Suppressor macrophage treated with lipopolysaccharide for 1 hour (primary cell): ENCODE data around the gene LCN2.
"Not testable (repeated sequence)": the region's sequence is repeated elsewhere in the genome, so short reads cannot be mapped to it uniquely, and the experiment has no call there.

ENCODE experiments used
- DNase-seq, 3 donors: peaks; one replicate each; pipeline ENCODE4 v3.0.0-alpha.2; 2020 to 2022

LCN2 gene

DNA sequence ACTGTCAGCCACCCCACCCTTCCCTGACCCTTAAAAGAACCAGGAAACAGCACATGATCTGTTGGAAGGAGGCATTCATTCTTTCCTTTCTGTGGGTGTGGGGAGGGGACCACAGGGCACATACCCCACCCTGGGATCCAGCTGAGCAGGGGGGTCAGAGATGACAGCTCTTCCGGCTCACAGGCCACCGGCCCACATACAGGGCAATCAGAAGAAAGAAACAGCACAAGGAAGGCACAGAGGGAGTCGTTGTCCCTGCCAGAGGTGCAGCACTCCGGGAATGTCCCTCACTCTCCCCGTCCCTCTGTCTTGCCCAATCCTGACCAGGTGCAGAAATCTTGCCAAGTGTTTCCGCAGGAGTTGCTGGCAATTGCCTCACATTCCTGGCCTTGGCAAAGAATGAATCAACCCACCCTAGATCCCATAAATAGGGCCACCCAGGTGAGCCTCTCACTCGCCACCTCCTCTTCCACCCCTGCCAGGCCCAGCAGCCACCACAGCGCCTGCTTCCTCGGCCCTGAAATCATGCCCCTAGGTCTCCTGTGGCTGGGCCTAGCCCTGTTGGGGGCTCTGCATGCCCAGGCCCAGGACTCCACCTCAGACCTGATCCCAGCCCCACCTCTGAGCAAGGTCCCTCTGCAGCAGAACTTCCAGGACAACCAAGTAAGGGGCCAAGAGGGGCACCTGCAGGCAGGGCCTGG lies at the start of gene LCN2:
Gene LCN2 (plus strand): TSS at position 453 of the 701 bp plus-strand sequence. CDS start 73 bp downstream, at position 526.
- no peak for DNase-seq

DNA sequence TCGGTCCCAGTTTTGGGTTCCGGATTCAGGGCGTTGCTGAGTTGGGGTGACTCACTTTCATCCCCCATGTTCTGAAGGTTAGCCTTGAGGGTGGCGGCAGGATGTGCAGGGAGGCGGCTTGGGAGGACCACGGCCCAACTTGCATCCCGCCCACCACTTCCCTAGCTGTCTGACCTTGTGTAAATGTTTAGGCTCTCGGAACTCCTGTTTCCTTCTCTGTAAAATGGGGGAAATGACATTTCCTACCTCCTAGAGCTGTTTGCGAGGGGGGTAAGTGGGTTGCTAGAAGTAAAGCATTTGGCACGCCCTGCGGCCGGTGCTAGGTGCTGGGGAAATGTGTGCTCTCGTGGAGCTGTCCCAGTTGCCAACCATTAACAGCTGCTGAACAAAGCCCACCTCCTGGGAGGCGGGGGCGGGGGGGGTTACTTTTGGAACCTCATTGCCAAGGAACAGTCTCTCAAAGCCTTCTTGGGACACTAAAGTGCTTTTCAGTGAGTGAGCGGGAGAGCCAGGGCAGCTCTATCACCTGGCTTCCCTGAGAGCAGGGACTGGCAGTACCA lies 49.2 kb upstream of the LCN2 start:
- DNase-seq: peak; percentile 19 to 37 (median 27)

DNA sequence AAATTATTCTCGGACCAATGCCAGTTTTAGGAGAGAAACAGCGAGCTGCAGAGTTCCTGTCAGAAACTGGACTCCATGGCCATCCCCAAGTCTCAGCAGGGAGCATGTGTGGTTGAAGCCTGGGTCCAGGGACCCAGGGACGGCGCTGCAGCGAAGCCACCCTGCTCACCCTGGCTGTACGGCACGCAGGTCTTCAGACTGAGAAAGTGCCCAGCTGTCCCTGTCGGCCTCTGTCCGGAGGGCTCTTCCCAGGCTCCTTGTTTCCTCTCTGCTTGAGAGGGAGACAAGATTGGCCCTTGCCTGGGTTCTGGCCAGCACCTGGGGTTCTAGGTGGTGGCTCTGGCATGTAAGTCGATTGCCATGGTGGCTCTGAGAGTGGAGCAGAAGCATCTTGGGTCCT lies 48.7 kb upstream of the LCN2 start:
- DNase-seq: no peak

DNA sequence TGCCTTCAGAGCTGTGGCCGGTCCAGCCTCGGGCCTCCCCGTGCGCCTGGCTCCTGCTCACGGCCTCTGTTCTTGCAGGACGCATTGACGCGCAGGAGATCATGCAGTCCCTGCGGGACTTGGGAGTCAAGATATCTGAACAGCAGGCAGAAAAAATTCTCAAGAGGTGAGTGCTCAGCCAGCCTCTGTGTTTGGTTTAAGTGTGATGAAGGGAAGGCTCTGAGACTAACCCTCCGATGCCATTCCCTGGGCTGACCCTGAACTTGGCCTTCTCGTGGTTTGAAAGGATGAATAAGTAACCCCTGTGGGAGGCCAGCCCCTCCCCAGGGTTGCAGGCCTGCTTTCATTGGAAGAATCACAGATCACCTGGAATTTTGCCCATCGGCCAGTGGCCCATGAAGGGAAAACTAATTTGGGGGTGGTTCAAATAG lies 48.0 kb upstream of the LCN2 start:
- no peak for DNase-seq

DNA sequence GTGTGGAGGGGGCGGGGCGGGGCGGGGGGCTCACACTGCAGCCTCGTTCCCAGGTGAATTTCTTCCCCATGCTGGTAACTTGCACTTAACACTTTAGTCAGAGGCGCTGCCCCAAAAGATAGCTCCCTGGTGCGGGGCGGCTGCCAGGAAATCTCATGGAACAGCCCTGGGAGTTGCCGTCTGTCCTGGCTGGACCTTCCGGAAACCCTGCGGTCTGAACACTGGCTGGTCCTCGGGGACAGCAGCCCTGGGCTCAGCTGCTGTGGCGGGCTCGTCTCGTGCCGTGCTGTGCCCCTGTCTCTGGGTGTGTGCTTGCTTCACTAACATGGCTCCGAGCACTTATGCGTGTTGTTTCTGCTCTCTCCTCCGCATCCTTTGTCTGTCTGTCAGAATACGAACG lies 47.6 kb upstream of the LCN2 start:
- no peak for DNase-seq

DNA sequence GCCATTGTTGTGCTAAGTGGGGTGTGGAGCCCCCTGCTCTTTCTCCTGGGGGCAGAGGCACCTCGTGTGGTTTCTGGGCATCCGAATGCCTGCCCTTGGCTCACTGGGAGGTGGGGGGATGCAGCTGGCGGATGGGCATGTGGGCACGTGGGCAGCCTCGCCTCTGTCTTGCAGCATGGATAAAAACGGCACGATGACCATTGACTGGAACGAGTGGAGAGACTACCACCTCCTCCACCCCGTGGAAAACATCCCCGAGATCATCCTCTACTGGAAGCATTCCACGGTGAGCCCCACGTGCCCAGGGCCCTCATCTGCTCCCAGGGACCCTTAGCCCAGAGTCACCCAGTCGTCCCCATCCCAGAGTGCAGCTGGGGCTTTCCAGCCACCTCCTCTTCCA lies 47.1 kb upstream of the LCN2 start:
- DNase-seq: no peak

DNA sequence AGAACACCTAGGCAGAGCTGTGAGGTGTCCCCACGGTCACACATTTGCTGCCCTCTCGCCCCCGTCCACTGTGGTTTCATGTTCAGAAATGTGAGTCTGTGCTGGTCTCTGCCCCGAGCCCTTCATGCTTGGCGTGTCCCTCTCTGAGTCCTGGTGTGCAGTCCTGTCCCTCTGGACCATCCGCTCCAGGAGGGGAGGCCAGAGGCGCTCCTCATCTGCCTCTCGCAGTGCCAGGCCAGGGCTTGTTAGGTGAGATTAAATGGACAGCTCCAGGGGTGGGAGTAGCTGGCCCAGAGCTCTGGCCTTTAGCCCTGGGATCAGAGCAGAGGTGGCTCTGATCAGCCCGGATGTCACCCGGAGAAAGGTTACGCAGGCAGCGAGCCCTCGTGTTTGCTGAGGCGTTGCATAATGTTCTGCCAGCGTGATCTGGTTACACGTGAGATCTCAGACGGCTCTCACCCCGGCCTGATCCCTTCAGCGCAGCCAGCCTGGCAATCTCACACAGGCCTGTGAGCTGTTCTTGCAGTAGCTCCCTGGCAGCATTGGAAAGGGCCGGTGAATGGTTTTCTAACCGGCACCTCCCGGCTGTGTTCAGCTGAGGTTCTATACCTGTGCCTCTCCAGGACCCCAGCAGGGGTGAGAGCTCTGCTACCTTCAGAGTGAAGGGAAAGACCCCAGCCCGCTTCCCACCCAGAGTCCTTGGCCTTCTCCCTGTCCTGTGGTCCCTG lies 46.2 kb upstream of the LCN2 start:
- no peak for DNase-seq

DNA sequence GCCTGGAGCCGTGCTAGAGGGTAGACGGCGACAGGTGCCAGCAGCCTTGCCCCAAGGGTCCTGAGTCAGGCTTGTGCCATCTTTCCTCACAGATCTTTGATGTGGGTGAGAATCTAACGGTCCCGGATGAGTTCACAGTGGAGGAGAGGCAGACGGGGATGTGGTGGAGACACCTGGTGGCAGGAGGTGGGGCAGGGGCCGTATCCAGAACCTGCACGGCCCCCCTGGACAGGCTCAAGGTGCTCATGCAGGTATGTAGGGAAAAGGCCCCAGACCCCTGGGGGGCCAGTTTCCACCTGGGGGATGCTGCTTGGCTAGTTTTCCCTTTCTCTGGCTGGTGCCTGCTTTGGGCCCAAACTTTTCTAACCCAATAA lies 45.7 kb upstream of the LCN2 start:
- no peak for DNase-seq

DNA sequence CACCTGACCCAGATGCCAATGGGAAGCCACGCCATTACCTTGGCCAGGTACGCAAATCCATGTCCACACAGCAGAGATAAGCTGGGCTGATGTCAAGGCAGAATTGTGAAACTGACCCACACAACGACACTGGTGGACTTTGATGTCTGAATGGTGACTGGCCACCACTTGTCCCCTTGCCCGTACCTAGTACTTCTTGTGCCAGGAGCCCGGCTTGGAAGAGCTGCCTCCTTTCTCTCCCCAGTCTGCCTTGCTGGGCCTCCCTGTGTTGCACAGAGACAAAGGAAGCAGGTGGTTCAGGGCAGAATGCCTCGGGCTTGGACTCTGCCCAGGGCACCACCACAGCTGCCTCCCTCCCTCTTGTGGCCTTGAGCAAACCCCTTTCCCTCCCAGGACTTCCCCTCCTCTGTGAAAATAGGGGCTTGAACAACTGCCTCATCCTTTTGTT lies 45.1 kb upstream of the LCN2 start:
- no peak for DNase-seq

DNA sequence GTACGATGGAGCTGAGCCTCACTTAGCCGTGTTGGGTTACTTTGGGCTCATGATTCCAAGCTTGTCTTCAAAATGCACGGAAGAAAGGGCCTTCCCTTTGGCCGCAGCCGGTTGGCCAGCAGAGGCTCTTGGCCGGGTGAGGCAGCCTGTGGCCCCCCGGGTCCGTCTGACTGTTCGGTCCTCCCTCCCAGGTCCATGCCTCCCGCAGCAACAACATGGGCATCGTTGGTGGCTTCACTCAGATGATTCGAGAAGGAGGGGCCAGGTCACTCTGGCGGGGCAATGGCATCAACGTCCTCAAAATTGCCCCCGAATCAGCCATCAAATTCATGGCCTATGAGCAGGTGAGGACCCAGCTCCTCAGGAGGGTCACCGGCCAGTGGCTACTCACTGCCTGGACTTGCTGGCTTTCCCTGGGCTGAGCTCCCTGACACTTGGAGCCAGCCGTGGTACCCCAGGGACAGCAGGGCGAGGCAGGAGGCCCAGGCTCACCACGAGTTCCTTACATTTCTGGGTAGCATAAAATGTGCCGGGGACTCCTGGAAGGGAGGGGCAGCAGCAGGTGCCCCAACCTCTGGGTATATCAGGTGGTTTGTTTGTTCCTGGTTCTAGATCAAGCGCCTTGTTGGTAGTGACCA lies 43.6 kb upstream of the LCN2 start:
- DNase-seq: no peak

DNA sequence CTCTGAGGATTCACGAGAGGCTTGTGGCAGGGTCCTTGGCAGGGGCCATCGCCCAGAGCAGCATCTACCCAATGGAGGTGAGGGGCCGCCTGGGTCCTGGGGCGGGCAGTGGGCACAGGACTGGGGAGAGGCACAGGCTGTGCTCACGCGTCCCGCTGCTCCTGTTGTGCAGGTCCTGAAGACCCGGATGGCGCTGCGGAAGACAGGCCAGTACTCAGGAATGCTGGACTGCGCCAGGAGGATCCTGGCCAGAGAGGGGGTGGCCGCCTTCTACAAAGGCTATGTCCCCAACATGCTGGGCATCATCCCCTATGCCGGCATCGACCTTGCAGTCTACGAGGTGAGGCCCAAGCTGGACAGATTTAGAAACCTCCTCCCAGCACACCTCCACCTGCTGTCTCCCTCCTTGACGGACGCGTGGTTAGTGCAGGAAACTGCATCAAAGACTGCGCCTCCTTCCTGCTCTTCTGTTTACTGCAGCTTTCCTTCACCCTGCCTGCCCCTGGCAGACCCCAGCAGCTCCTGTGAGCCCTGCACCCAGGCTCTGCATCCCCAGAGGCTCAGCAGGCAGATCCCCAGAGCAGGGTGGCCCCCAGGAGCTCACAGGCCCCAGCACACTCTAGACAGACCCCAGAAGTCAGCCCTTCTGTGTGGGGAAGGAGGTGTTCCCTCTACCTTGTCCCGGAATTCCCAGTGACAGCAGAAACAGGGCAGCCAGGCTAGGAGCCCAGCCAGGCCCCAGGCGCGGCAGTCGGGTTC lies 42.9 kb upstream of the LCN2 start:
- no peak for DNase-seq

DNA sequence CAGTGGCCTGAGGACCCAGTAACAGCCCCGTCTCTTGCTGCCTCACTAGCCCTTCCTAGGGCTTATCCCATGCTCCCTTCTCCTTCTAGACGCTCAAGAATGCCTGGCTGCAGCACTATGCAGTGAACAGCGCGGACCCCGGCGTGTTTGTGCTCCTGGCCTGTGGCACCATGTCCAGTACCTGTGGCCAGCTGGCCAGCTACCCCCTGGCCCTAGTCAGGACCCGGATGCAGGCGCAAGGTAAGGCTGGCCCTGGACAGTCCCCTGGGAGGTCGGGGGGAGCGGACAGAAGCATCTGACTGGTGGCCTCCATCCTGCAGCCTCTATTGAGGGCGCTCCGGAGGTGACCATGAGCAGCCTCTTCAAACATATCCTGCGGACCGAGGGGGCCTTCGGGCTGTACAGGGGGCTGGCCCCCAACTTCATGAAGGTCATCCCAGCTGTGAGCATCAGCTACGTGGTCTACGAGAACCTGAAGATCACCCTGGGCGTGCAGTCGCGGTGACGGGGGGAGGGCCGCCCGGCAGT lies 42.2 kb upstream of the LCN2 start:
- DNase-seq: no peak

DNA sequence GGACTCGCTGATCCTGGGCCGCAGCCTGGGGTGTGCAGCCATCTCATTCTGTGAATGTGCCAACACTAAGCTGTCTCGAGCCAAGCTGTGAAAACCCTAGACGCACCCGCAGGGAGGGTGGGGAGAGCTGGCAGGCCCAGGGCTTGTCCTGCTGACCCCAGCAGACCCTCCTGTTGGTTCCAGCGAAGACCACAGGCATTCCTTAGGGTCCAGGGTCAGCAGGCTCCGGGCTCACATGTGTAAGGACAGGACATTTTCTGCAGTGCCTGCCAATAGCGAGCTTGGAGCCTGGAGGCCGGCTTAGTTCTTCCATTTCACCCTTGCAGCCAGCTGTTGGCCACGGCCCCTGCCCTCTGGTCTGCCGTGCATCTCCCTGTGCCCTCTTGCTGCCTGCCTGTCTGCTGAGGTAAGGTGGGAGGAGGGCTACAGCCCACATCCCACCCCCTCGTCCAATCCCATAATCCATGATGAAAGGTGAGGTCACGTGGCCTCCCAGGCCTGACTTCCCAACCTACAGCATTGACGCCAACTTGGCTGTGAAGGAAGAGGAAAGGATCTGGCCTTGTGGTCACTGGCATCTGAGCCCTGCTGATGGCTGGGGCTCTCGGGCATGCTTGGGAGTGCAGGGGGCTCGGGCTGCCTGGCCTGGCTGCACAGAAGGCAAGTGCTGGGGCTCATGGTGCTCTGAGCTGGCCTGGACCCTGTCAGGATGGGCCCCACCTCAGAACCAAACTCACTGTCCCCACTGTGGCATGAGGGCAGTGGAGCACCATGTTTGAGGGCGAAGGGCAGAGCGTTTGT lies 41.6 kb upstream of the LCN2 start:
- DNase-seq: no peak

DNA sequence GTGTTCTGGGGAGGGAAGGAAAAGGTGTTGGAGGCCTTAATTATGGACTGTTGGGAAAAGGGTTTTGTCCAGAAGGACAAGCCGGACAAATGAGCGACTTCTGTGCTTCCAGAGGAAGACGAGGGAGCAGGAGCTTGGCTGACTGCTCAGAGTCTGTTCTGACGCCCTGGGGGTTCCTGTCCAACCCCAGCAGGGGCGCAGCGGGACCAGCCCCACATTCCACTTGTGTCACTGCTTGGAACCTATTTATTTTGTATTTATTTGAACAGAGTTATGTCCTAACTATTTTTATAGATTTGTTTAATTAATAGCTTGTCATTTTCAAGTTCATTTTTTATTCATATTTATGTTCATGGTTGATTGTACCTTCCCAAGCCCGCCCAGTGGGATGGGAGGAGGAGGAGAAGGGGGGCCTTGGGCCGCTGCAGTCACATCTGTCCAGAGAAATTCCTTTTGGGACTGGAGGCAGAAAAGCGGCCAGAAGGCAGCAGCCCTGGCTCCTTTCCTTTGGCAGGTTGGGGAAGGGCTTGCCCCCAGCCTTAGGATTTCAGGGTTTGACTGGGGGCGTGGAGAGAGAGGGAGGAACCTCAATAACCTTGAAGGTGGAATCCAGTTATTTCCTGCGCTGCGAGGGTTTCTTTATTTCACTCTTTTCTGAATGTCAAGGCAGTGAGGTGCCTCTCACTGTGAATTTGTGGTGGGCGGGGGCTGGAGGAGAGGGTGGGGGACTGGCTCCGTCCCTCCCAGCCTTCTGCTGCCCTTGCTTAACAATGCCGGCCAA lies 40.8 kb upstream of the LCN2 start:
- DNase-seq: no peak

DNA sequence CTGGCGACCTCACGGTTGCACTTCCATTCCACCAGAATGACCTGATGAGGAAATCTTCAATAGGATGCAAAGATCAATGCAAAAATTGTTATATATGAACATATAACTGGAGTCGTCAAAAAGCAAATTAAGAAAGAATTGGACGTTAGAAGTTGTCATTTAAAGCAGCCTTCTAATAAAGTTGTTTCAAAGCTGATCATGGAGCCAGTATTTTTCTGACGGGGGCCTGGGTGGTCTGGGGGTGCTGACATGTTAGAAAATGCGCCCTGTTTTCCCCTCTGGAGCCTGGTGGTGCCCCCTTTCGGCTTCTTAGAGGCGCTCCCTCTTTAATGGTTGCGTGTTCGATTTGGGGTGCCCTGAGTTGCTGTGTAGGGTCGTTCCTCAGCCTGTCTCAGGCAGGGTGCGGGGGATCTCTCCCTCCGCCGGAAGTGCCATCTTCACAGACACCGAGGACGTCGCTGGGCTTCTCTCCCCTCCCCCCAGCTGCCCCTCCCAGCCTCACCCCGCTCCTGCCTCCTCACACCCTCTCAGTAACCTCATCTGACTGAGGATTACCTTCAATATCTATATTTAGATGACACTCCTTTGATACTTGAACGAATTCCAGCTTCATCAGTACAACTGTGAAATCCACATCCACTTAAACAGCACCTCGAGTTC lies 40.1 kb upstream of the LCN2 start:
- no peak for DNase-seq

DNA sequence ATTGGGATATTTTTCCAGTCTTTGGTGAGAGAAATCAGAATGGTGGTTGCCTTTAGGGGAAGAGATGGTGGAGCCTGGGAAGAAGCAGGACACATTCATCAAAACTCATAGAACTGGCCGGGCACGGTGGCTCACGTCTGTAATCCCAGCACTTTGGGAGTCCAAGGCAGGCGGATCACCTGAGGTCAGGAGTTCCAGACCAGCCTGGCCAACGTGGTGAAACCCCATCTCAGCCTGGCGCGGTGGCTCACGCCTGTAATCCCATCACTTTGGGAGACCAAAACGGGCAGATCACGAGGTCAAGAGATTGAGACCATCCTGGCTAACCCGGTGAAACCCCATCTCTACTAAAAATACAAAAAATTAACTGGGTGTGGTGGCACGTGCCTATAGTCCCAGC lies 37.5 kb upstream of the LCN2 start:
- not testable (repeated sequence) for DNase-seq

DNA sequence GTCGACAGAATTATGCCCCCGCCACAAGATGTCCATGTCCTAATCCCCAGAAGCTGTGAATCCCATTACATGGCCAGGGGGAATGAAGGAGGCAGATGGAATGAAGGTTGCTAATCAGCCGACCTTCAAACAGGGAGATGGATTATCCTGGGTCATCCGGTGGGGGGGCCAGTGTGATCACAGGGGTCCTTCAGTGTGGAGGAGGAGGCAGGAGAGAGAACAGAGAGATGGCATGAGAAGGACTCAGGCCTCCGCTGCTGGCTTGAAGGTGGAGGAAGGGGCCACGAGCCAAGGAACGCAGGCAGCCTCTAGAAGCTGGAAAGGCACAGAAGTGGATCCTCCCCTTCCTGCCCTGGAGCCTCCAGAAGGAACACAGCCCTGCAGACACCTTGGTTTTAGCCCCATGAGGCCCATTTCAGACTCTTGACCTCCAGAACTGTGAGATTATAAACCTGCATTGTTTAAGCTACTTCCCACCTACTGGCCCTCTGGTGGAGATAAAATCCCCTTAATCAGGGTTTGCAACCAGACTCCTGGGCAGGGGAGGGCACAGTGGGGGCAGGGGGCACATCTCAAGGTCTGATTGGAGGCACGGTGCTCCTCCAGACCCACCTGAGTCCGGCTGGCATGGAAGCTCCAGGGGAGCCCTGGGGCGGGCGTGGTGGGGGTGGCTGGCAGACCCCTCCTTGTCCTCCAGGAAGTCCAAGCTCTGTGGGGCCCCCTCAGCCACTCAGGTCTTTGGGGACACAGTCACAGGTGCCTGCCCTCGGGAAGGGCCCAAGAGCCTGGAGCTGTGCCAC lies 35.5 kb upstream of the LCN2 start:
- DNase-seq: no peak

DNA sequence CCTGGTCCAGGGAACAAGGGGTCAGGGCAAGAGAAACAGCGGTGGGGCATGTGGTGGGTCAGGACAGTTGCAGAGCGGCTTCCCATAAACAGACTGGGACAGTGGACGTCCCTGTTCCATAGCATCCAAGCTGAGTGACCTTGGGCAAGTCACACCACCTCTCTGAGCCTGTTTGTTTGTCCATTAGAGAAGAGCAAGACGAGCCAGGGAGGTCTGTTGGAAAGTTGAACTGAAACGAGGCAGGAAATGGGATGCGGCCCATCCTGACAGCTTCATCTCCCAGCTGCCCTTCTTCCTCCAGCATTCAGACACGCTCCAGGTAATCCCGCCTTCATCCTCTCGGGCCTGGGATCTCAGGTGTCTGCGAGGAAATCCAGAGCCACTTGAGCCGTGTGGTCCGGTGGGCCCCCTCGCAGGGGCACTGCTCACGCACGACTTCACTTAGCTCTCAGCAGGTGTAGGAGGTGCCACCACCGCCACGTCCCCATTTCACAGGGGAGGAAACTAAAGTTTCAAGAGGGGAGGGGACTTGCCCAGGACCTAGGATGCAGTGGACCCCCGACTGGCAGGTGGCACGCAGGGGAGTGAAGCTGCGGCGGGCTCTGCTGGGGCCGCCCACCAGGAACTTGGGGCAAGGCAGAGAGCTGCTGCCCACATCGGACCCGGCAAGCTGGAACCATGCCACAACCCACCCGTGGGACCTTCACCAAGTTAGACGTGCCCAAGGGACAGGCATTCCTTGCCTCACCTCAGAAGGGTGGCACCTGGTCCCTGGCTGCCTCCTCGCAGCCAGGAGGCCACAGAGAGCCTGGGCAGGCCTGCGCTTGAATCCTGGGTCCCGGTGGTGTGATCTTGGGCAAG lies 34.7 kb upstream of the LCN2 start:
- no peak for DNase-seq
